WTC11 (cell line): ENCODE measurements around the gene MINDY1. TPM values are rescaled to one million over a fixed set of nuclear protein-coding genes. Genes with fewer than 3 reads are reported as not detected.

Source experiments
- ATAC-seq: fragments of 200-7000 bp; cut with Tn5 transposase; 2 replicates; pipeline ENCODE4 v1.10.0; 2021; ENCODE audit warnings: mild to moderate bottlenecking, moderate library complexity
- CTCF ChIA-PET: fragments of 300-600 bp; sonication (Branson Sonifier 250); formaldehyde crosslinking; loops from one replicate; lab custom pipeline; 2021; ENCODE audit warnings: antibody characterized with exemption; lab: Charles Lee
- POLR2A ChIA-PET: fragments of 350-600 bp; sonication (Branson Sonifier 250); formaldehyde crosslinking; loops from one replicate; lab custom pipeline; 2021; ENCODE audit warnings: antibody characterized with exemption; lab: Charles Lee
- DNase-seq: peaks from one replicate; pipeline ENCODE4 v3.0.0; 2021; ENCODE audit warnings: low spot score
- H3K27ac Mint-ChIP-seq: 2 replicates; pipeline ENCODE4 v1.8.0; 2021; ENCODE audit warnings: mixed read lengths
- H3K27me3 Mint-ChIP-seq: 2 replicates; pipeline ENCODE4 v1.8.0; 2021; ENCODE audit warnings: low read depth, mild to moderate bottlenecking, moderate library complexity, mixed read lengths
- H3K36me3 Mint-ChIP-seq: 2 replicates; pipeline ENCODE4 v1.8.0; 2021; ENCODE audit warnings: mixed read lengths
- H3K4me1 Mint-ChIP-seq: 2 replicates; pipeline ENCODE4 v1.8.0; 2022; ENCODE audit warnings: mixed read lengths
- H3K4me3 Mint-ChIP-seq: 2 replicates; pipeline ENCODE4 v1.8.0; 2021; ENCODE audit warnings: mild to moderate bottlenecking, moderate library complexity, mixed read lengths
- H3K9me3 Mint-ChIP-seq: 2 replicates; pipeline ENCODE4 v1.8.0; 2021; ENCODE audit warnings: mixed read lengths
- CREB1 ChIP-seq: sonication (generic); formaldehyde crosslinking; IDR thresholded peaks from 2 replicates; pipeline ENCODE4 v1.8.0; 2023; ENCODE audit warnings: mild to moderate bottlenecking, missing genetic modification reagents
- E2F1 ChIP-seq: sonication (generic); formaldehyde crosslinking; IDR thresholded peaks from 2 replicates; pipeline ENCODE4 v1.8.0; 2022; ENCODE audit warnings: mild to moderate bottlenecking, missing genetic modification reagents
- ERG ChIP-seq: fragments of 250-450 bp; sonication (Bioruptor Pico); IDR thresholded peaks from 2 replicates; pipeline ENCODE4 v1.8.0; 2021; ENCODE audit warnings: mild to moderate bottlenecking
- ESRRA ChIP-seq: sonication (generic); formaldehyde crosslinking; IDR thresholded peaks from 2 replicates; pipeline ENCODE4 v1.8.1; 2022; ENCODE audit warnings: mild to moderate bottlenecking, missing genetic modification reagents, borderline replicate concordance
- NR3C1 ChIP-seq: sonication (generic); formaldehyde crosslinking; conservative IDR thresholded peaks from 2 replicates; pipeline ENCODE4 v1.8.1; 2023; ENCODE audit warnings: low read depth, mild to moderate bottlenecking, missing genetic modification reagents
- PRRX2 ChIP-seq: fragments of 250-450 bp; sonication (Bioruptor Pico); IDR thresholded peaks from 2 replicates; pipeline ENCODE4 v1.8.0; 2021; ENCODE audit warnings: mild to moderate bottlenecking
- TCF7 ChIP-seq: sonication (generic); formaldehyde crosslinking; IDR thresholded peaks from 2 replicates; pipeline ENCODE4 v1.8.0; 2022; ENCODE audit warnings: mild to moderate bottlenecking, low read depth, missing genetic modification reagents, moderate library complexity
- TEAD4 ChIP-seq: sonication (generic); formaldehyde crosslinking; IDR thresholded peaks from 2 replicates; pipeline ENCODE4 v1.8.0; 2022; ENCODE audit warnings: mild to moderate bottlenecking, missing genetic modification reagents
- USF1 ChIP-seq: sonication (generic); formaldehyde crosslinking; IDR thresholded peaks from 2 replicates; pipeline ENCODE4 v1.8.0; 2022; ENCODE audit warnings: mild to moderate bottlenecking, missing genetic modification reagents
- ZBTB43 ChIP-seq: sonication (generic); formaldehyde crosslinking; IDR thresholded peaks from 2 replicates; pipeline ENCODE4 v1.8.1; 2023; ENCODE audit warnings: mild to moderate bottlenecking, missing genetic modification reagents
- ZMAT4 ChIP-seq: fragments of 250-450 bp; sonication (Bioruptor Pico); IDR thresholded peaks from 2 replicates; pipeline ENCODE4 v1.9.0; 2021; ENCODE audit warnings: mild to moderate bottlenecking
- ZNF281 ChIP-seq: sonication (generic); formaldehyde crosslinking; IDR thresholded peaks from 2 replicates; pipeline ENCODE4 v1.8.0; 2023; ENCODE audit warnings: mild to moderate bottlenecking, missing genetic modification reagents
- ZNF396 ChIP-seq: fragments of 250-450 bp; sonication (Bioruptor Pico); IDR thresholded peaks from 2 replicates; pipeline ENCODE4 v1.8.0; 2021; ENCODE audit warnings: mild to moderate bottlenecking, moderate library complexity, borderline replicate concordance
- ZNF512 ChIP-seq: sonication (generic); formaldehyde crosslinking; IDR thresholded peaks from 2 replicates; pipeline ENCODE4 v1.8.1; 2022; ENCODE audit warnings: missing genetic modification reagents, borderline replicate concordance
- total RNA-seq: library from RNA; stranded (reverse); gene quantifications from 3 replicates; pipeline ENCODE4 v1.2.3, GENCODE V29; 2021

The MINDY1 gene
- total RNA-seq, 1 experiment from 2014 or later, result 10.1 TPM

- Mint-ChIP-seq H3K9me3 (no peaks in the 10 kb centered on the region), H3K27ac (no peak overlapping the region), H3K27me3 (no peaks in the 10 kb centered on the region), H3K4me3 (no peak overlapping the region), H3K4me1 (peaks cover 24% of the 10 kb centered on the region)
- ChIA-PET POLR2A (no interaction called here), CTCF (interaction anchor here (0.7 kb wide), 1 partner anchor 37 kb away, joined by 3 read pairs; no protein-coding TSS in a partner anchor)
- no peak for DNase-seq
- TF ChIP-seq TCF7 (CRISPR knock-in tag) (no peak), ZBTB43 (no peak), TEAD4 (CRISPR knock-in tag) (no peak), ESRRA (CRISPR knock-in tag) (no peak), ZNF281 (CRISPR knock-in tag) (no peak), ZMAT4 (CRISPR knock-in tag) (no peak)
- TF ChIP-seq, all 79 proteins: peak for 0
- ATAC-seq, result no peak
- H3K36me3 Mint-ChIP-seq, result no peaks in the 10 kb centered on the region
Observed at GRCh38 chr1:151011154-151011850, 4.6 kb upstream of the MINDY1 start.

GRCh38 chr1:151010346-151010726 is 3.6 kb upstream of the MINDY1 start:
- Mint-ChIP-seq H3K4me3 (no peak overlapping the region), H3K4me1 (peaks cover 34% of the 10 kb centered on the region), H3K27me3 (no peaks in the 10 kb centered on the region), H3K27ac (no peak overlapping the region), H3K36me3 (no peaks in the 10 kb centered on the region), H3K9me3 (no peaks in the 10 kb centered on the region)
- DNase-seq (no peak), ATAC-seq (no peak)
- ChIA-PET POLR2A (no interaction called here), CTCF (no interaction called here)
- TF ChIP-seq ZNF281 (CRISPR knock-in tag) (no peak), CREB1 (CRISPR knock-in tag) (no peak), NR3C1 (CRISPR knock-in tag) (no peak), E2F1 (CRISPR knock-in tag) (no peak), ZNF512 (CRISPR knock-in tag) (no peak), USF1 (no peak), PRRX2 (no peak), ZNF396 (no peak), ERG (CRISPR knock-in tag) (no peak)
